Fibroblast of lung (primary cell): Measurements from ENCODE around the gene CNPY4.

Source experiments
- EZH2 ChIP-seq: IDR thresholded peaks from 2 replicates; pipeline ENCODE4 v1.5.1; 2012; ENCODE audit warnings: low read length, control low read depth, mild to moderate bottlenecking; ENCODE audit errors: missing control alignments
- TF ChIP-seq, protein P1 (sequence below), 2 donors: IDR thresholded peaks in 1 of 2; conservative IDR thresholded peaks in 1 of 2; 1 replicate in 1 of 2; 2 replicates in 1 of 2; pipeline ENCODE4 v1.5.1; 2011 to 2012; ENCODE audit warnings: low read length in 2 of 2, control low read depth in 1 of 2, inconsistent platforms in 1 of 2, low read depth in 1 of 2, mild to moderate bottlenecking in 1 of 2

DNA sequence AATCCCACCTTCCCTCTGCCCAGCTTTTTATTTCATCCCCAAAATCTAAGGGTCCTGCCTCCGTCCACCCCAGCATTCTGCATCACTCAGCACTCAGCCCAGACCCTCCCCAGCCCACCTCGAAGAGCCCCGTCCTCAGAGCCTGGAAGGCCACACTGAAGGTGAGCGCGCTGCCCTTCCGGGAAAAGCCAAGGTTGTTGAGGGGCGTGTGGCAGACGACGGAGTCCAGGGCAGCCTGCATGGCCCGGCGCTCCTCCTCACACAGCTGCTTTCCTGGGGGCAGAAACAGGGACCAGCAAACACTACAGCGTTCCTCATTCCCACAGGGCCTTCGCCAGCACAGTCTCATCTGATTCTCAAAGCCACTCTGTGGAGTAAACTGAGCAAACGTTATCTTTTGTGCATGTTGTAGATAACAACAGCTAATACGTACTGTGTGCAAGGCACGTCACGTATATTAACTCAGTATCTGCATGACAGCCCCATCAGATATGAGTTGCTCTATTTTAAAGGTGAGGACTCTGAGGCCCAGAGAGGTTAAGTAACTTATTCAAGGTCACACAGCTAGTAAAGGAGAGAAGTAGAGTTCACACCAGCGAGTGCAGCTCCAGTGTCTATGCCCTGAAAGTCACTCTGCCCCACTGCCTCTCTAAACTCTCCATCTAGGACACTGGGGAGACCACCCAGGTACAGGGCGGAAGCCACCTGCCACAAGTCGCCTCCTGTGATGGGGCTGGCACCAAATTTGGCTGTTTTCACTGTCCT, 36.3 kb downstream of the CNPY4 start:
- TF ChIP-seq, protein P1, sequence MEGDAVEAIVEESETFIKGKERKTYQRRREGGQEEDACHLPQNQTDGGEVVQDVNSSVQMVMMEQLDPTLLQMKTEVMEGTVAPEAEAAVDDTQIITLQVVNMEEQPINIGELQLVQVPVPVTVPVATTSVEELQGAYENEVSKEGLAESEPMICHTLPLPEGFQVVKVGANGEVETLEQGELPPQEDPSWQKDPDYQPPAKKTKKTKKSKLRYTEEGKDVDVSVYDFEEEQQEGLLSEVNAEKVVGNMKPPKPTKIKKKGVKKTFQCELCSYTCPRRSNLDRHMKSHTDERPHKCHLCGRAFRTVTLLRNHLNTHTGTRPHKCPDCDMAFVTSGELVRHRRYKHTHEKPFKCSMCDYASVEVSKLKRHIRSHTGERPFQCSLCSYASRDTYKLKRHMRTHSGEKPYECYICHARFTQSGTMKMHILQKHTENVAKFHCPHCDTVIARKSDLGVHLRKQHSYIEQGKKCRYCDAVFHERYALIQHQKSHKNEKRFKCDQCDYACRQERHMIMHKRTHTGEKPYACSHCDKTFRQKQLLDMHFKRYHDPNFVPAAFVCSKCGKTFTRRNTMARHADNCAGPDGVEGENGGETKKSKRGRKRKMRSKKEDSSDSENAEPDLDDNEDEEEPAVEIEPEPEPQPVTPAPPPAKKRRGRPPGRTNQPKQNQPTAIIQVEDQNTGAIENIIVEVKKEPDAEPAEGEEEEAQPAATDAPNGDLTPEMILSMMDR (conservative IDR thresholded peaks at IDR 0.05 in 1 of 2, IDR thresholded peaks at IDR 0.05 in 1 of 2; ENCODE audit: low read depth in 1 of 2, low read length in 2 of 2) = no peak
- no peak for TF ChIP-seq EZH2
